Stimulated activated CD4-positive, alpha-beta T cell treated with anti-CD3 and anti-CD28 coated beads, Interleukin-12 subunit alpha, Interleukin-12 subunit beta, amount 100 ng/mL, for 48 hours (primary cell): ENCODE measurements around the gene WHRN.

Experiments used
- DNase-seq, 3 donors: peaks; one replicate each; pipeline ENCODE4 v3.0.0-alpha.2; 2020; ENCODE audit warnings: low read depth in 2 of 3, low spot score in 1 of 3

The WHRN gene

GRCh38 chr9:114493521-114494184 is 11.6 kb downstream of the WHRN start:
- no peak for DNase-seq

- no peak for DNase-seq
Observed at GRCh38 chr9:114492991-114493390, 12.3 kb downstream of the WHRN start.

- no peak for DNase-seq
Observed at GRCh38 chr9:114491430-114492003, 13.8 kb downstream of the WHRN start.

- DNase-seq: no peak
Observed at GRCh38 chr9:114489928-114490327, 15.3 kb downstream of the WHRN start.

GRCh38 chr9:114488398-114489129 is 16.7 kb downstream of the WHRN start:
- no peak for DNase-seq

- DNase-seq: peak; percentile 28 to 87 (median 51)
Observed at GRCh38 chr9:114487607-114488300, 17.5 kb downstream of the WHRN start.

- no peak for DNase-seq
Observed at GRCh38 chr9:114486205-114486963, 18.9 kb downstream of the WHRN start.

- DNase-seq: peak in 2 of 3 donors; percentile 38 to 52
Observed at GRCh38 chr9:114484854-114485443, 20.3 kb downstream of the WHRN start.

- DNase-seq: no peak
Observed at GRCh38 chr9:114484215-114484853, 20.9 kb downstream of the WHRN start.

GRCh38 chr9:114483499-114483898 is 21.8 kb downstream of the WHRN start:
- DNase-seq: no peak

- DNase-seq: no peak
Observed at GRCh38 chr9:114482593-114482992, 22.7 kb downstream of the WHRN start.

GRCh38 chr9:114481789-114482188 is 23.5 kb downstream of the WHRN start:
- DNase-seq: no peak

GRCh38 chr9:114480746-114481435 is 24.4 kb downstream of the WHRN start:
- DNase-seq: no peak

GRCh38 chr9:114478871-114479270 is 26.4 kb downstream of the WHRN start:
- DNase-seq: no peak

GRCh38 chr9:114478459-114478858 is 26.8 kb downstream of the WHRN start:
- no peak for DNase-seq

GRCh38 chr9:114477642-114478041 is 27.6 kb downstream of the WHRN start:
- DNase-seq: no peak

- DNase-seq: no peak
Observed at GRCh38 chr9:114476891-114477469, 28.3 kb downstream of the WHRN start.

- DNase-seq: no peak
Observed at GRCh38 chr9:114475412-114476135, 29.7 kb downstream of the WHRN start.

- no peak for DNase-seq
Observed at GRCh38 chr9:114474425-114474824, 30.8 kb downstream of the WHRN start.
